OCI-LY3 (cell line): Measurements from ENCODE around the gene UPF3B.
"Not testable (repeated sequence)": the region's sequence is repeated elsewhere in the genome, so short reads cannot be mapped to it uniquely, and the experiment has no call there.

Source experiments
- H2AFZ ChIP-seq: fragments of 200-600, 300-600 bp; shearing (Covaris generic); 2 replicates; pipeline ENCODE4 v1.6.0; 2014; ENCODE audit warnings: antibody characterized with exemption, low read depth, low read length
- H3K27ac ChIP-seq: fragments of 200-600, 300-600 bp; sonication (generic); 2 replicates; pipeline ENCODE4 v1.5.1; 2014; ENCODE audit warnings: mild to moderate bottlenecking, low read length, moderate library complexity, mixed read lengths
- H3K27me3 ChIP-seq: fragments of 200-600, 300-600 bp; sonication (generic); 2 replicates; pipeline ENCODE4 v1.6.1; 2014; ENCODE audit warnings: low read depth, low read length, mixed read lengths
- H3K36me3 ChIP-seq: fragments of 200-600, 300-600 bp; sonication (generic); replicated peaks from 2 replicates; pipeline ENCODE3; 2014; ENCODE audit warnings: low read depth, low read length, mixed read lengths
- H3K4me1 ChIP-seq: fragments of 300-600, 200-600 bp; sonication (generic); 2 replicates; pipeline ENCODE4 v1.6.1; 2014; ENCODE audit warnings: low read length, mixed read lengths
- H3K4me2 ChIP-seq: fragments of 200-600, 300-600 bp; sonication (generic); 2 replicates; pipeline ENCODE4 v1.6.1; 2014; ENCODE audit warnings: low read length, mixed read lengths
- H3K4me3 ChIP-seq: fragments of 300-600, 200-600 bp; sonication (generic); 2 replicates; pipeline ENCODE4 v1.5.1; 2014; ENCODE audit warnings: antibody characterized with exemption, mild to moderate bottlenecking, low read length, moderate library complexity
- H3K79me2 ChIP-seq: fragments of 300-600, 200-600 bp; shearing (Covaris generic); 2 replicates; pipeline ENCODE4 v1.6.1; 2014; ENCODE audit warnings: mild to moderate bottlenecking, low read length, mixed read lengths
- H3K9ac ChIP-seq: fragments of 300-600, 200-600 bp; shearing (Covaris generic); 2 replicates; pipeline ENCODE4 v1.6.0; 2014; ENCODE audit warnings: mild to moderate bottlenecking, low read length, moderate library complexity
- H3K9me3 ChIP-seq: fragments of 200-600, 300-600 bp; shearing (Covaris generic); 2 replicates; pipeline ENCODE4 v1.6.1; 2014; ENCODE audit warnings: low read length, mixed read lengths; ENCODE audit not compliant: insufficient read depth
- H4K20me1 ChIP-seq: fragments of 200-600, 300-600 bp; sonication (generic); 2 replicates; pipeline ENCODE4 v1.6.1; 2016; ENCODE audit warnings: low read length, mixed read lengths; ENCODE audit not compliant: insufficient read depth
- EZH2phosphoT487 ChIP-seq: fragments of 200-600 bp; shearing (Covaris generic); IDR thresholded peaks from 2 replicates; pipeline ENCODE4 v1.6.1; 2018; ENCODE audit warnings: antibody characterized with exemption, mixed run types, low read depth
- TF ChIP-seq, protein P1 (sequence below): fragments of 200-600, 300-600 bp; sonication (generic); IDR thresholded peaks from 2 replicates; pipeline ENCODE4 v1.5.1; 2014; ENCODE audit warnings: antibody characterized with exemption, low read length, low read depth

The UPF3B gene

DNA sequence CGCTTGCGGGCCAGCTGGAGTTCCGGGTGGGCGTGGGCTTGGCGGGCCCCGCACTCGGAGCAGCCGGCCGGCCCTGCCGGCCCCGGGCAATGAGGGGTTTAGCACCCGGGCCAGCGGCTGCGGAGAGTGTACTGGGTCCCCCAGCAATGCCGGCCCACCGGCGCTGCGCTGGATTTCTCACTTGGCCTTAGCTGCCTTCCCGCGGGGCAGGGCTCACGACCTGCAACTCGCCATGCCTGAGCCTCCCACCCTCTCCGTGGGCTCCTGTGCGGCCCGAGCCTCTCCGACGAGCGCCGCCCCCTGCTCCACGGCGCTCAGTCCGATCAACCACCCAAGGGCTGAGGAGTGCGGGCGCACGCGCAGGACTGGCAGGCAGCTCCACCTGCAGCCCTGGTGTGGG, 37.9 kb upstream of the UPF3B start:
- not testable (repeated sequence) for H3K4me3 ChIP-seq, H2AFZ ChIP-seq, H3K9ac ChIP-seq, H3K27ac ChIP-seq, H4K20me1 ChIP-seq, H3K4me2 ChIP-seq, H3K4me1 ChIP-seq, H3K27me3 ChIP-seq, H3K9me3 ChIP-seq, H3K36me3 ChIP-seq, H3K79me2 ChIP-seq

DNA sequence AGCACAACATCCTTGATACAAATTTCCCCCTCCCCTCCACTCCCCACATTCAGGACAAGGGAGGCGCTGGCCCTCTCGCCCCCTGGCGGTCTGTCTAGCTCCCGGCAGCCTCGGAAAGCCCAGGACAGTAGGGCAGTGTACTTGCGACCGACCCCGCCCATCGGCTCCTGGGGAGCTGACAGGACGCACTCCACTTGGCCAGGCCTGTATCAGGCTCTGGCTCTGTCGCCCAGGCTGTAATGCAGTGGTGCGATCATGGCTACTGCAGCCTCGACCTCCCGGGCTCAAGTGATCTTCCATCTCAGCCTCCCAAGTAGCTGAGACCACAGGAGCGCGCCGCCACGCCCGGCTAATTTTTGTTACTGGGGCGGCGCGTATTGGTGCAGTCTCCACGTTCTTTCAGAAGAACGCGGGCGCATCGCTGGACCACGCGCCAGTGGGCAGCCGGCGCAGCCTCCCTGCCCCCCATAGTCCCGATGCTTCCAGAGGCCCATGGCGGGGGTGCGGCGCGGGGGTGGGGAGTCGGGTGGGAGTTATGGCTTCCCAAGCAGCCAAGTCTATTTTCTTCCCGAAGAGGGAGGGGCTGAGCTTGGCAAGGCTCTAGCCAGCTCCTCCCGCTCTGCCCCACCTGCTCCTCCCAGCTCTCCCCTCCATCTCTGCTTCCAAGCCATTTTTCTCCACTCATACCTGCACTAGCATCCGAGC, 35.1 kb upstream of the UPF3B start:
- Histone ChIP-seq H3K4me2 (no peak overlapping the region), H2AFZ (no peak overlapping the region), H3K4me1 (no peaks in the 10 kb centered on the region), H3K27me3 (no peaks in the 10 kb centered on the region), H3K9ac (no peak overlapping the region), H3K9me3 (no peaks in the 10 kb centered on the region), H3K27ac (no peak overlapping the region), H3K79me2 (no peaks in the 10 kb centered on the region), H4K20me1 (no peaks in the 10 kb centered on the region), H3K4me3 (no peak overlapping the region), H3K36me3 (no peaks in the 10 kb centered on the region)
- TF ChIP-seq EZH2phosphoT487: no peak
- TF ChIP-seq, protein P1, sequence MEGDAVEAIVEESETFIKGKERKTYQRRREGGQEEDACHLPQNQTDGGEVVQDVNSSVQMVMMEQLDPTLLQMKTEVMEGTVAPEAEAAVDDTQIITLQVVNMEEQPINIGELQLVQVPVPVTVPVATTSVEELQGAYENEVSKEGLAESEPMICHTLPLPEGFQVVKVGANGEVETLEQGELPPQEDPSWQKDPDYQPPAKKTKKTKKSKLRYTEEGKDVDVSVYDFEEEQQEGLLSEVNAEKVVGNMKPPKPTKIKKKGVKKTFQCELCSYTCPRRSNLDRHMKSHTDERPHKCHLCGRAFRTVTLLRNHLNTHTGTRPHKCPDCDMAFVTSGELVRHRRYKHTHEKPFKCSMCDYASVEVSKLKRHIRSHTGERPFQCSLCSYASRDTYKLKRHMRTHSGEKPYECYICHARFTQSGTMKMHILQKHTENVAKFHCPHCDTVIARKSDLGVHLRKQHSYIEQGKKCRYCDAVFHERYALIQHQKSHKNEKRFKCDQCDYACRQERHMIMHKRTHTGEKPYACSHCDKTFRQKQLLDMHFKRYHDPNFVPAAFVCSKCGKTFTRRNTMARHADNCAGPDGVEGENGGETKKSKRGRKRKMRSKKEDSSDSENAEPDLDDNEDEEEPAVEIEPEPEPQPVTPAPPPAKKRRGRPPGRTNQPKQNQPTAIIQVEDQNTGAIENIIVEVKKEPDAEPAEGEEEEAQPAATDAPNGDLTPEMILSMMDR: no peak

DNA sequence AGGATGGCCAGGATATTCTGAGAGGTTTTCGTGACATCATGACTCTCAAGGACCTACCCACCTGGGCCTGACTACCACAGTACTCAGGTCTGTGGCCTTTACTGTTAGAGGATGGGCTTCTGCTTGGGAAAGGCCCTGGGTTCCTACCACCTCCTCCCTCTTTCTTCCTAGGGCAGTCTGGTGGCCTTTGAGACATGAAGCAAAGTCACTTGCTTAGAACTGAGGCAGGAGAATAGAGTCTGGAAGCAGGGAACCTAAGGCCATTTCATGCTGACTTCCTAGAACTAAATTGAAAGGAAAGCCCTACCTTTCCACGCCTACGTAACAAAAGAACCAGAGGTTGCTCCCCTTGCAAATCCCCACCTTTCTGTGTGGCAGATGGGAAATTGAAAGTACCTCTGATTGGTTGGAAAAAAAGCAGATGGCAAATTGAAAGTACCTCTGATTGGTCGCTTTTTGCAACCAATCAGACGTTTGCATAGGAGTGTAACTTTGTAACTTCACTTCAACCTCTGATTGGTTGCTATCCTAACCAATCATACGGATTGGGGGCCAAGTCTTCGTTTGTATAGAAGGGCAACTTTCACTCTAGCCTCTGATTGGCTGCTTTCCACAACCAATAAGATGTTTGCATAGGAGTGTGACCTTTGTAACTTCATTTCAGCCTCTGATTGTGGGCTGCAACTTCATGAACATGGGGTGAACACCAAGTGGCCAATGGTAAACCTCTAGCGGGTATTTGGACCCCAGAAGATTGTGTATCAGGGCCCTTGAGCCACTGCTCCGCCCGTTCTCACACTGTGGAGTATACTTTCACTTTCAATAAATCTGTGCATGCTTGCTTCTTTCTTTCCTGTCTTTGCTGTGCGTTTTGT, 33.0 kb upstream of the UPF3B start:
- Histone ChIP-seq H3K9ac (no peak overlapping the region), H3K27ac (no peak overlapping the region), H2AFZ (0 out of 2 replicates have a peak overlapping the region, but pooled peaks have one; percentile 39), H3K4me2 (peak overlapping the region; percentile 24; the same call in 1 of the 2 replicates), H3K36me3 (no peaks in the 10 kb centered on the region), H3K4me3 (no peak overlapping the region), H3K27me3 (no peaks in the 10 kb centered on the region), H4K20me1 (no peaks in the 10 kb centered on the region), H3K4me1 (no peaks in the 10 kb centered on the region), H3K79me2 (no peaks in the 10 kb centered on the region), H3K9me3 (no peaks in the 10 kb centered on the region)
- no peak for TF ChIP-seq EZH2phosphoT487
- TF ChIP-seq, protein P1: no peak

DNA sequence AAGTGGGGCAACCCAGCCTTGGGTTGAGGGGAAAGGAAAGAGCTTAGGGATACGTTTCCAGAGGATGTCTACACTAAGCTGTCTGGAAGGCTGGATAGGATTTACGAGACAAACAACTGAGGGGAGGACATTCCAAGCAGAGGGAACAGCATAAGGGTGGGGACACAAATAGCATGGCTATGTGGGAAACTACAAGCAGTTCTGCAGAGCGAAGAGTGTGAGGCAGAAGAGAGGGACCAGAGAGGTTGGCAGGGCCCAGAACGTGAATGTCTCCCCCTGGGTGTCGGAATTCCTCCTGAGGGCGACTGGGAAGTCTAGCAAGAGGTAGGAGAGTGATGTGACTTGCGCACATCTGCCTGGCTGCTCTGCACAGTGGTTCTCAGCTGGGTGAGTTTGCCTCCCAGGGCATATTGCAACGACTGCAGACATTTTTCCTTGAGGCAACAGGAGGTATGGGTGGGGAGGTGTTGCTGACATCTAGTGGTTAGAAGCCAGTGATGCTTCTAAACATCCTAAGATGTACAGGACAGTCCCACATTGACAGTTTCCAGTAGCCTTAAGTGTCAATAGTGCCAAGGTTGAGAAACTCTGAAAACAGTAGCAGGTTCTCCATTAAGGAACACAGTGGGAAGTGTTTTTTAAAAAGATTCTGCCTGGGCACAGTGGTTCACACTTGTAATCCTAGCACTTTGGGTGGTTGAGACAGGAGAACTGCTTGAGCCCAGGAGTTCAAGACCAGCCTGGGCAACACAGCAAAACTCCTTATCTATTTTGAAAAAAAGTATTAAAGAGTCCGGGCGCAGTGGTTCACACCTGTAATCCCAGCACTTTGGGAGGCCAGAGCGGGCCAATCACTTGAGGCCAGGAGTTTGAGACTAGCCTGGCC, 28.0 kb upstream of the UPF3B start:
- TF ChIP-seq, protein P1: peak; percentile 61
- no peak for TF ChIP-seq EZH2phosphoT487
- H4K20me1 ChIP-seq: no peaks in the 10 kb centered on the region
- H3K27me3 ChIP-seq: no peaks in the 10 kb centered on the region
- H3K79me2 ChIP-seq: peaks cover 2% of the 10 kb centered on the region; the same call in 1 of the 2 replicates
- peaks cover 11% of the 10 kb centered on the region for H3K4me1 ChIP-seq
- H3K4me2 ChIP-seq: no peak overlapping the region
- H2AFZ ChIP-seq: no peak overlapping the region
- H3K9me3 ChIP-seq: no peaks in the 10 kb centered on the region
- no peak overlapping the region for H3K4me3 ChIP-seq
- peaks cover 3% of the 10 kb centered on the region for H3K36me3 ChIP-seq
- H3K9ac ChIP-seq: no peak overlapping the region
- H3K27ac ChIP-seq: no peak overlapping the region; the same call in 1 of the 2 replicates
